ENCODE results near the gene DPP6. TPM values are rescaled to one million over a fixed set of nuclear protein-coding genes. Genes with fewer than 3 reads are reported as not detected.

Gene DPP6
- total RNA-seq, 2 donors from 2014 or later: not detected

- no peak overlapping the region for H3K27ac Mint-ChIP-seq
Observed at GRCh38 chr7:154587792-154588191, 535.6 kb downstream of the DPP6 start.

GRCh38 chr7:154591544-154591943 is 539.3 kb downstream of the DPP6 start:
- DNase-seq (no peak), ATAC-seq (replicated peaks in 1 of 2) (no peak)
- Mint-ChIP-seq H3K4me3 (no peak overlapping the region), H3K27me3 (ENCODE audit: low read depth) (no peaks in the 10 kb centered on the region), H3K36me3 (ENCODE audit: insufficient read depth in 2 of 2) (no peaks in the 10 kb centered on the region), H3K9me3 (peaks cover 0 to 3% of the 10 kb centered on the region in 2 donors), H3K4me1 (ENCODE audit: low read depth) (no peaks in the 10 kb centered on the region), H3K27ac (no peak overlapping the region)

More at GRCh38 chr7:154587792-154588191, 535.6 kb downstream of the DPP6 start:
- no peaks in the 10 kb centered on the region for H3K27me3 Mint-ChIP-seq (ENCODE audit: low read depth)
- H3K4me1 Mint-ChIP-seq (ENCODE audit: low read depth): no peaks in the 10 kb centered on the region
- no peak for ATAC-seq (replicated peaks in 1 of 2)
- H3K4me3 Mint-ChIP-seq: no peak overlapping the region
- peaks cover 0 to 2% of the 10 kb centered on the region in 2 donors for H3K9me3 Mint-ChIP-seq
- DNase-seq: no peak
- H3K36me3 Mint-ChIP-seq (ENCODE audit: insufficient read depth in 2 of 2): no peaks in the 10 kb centered on the region

- H3K27ac Mint-ChIP-seq: no peak overlapping the region
- ATAC-seq (replicated peaks in 1 of 2) (no peak), DNase-seq (no peak)
- H3K27me3 Mint-ChIP-seq (ENCODE audit: low read depth): no peaks in the 10 kb centered on the region
- peaks cover 0 to 2% of the 10 kb centered on the region in 2 donors for H3K9me3 Mint-ChIP-seq
- no peaks in the 10 kb centered on the region for H3K4me1 Mint-ChIP-seq (ENCODE audit: low read depth)
- H3K4me3 Mint-ChIP-seq: no peak overlapping the region
- H3K36me3 Mint-ChIP-seq (ENCODE audit: insufficient read depth in 2 of 2): no peaks in the 10 kb centered on the region
Observed at GRCh38 chr7:154592388-154592787, 540.2 kb downstream of the DPP6 start.

- Mint-ChIP-seq H3K27me3 (ENCODE audit: low read depth) (no peaks in the 10 kb centered on the region), H3K9me3 (peaks cover 0 to 2% of the 10 kb centered on the region in 2 donors), H3K4me1 (ENCODE audit: low read depth) (no peaks in the 10 kb centered on the region), H3K36me3 (ENCODE audit: insufficient read depth in 2 of 2) (no peaks in the 10 kb centered on the region), H3K4me3 (no peak overlapping the region), H3K27ac (no peak overlapping the region)
- ATAC-seq (replicated peaks in 1 of 2) (no peak), DNase-seq (no peak)
Observed at GRCh38 chr7:154598396-154598795, 546.2 kb downstream of the DPP6 start.

GRCh38 chr7:154598864-154599263 is 546.7 kb downstream of the DPP6 start:
- H3K27ac Mint-ChIP-seq: no peak overlapping the region
- H3K4me3 Mint-ChIP-seq: no peak overlapping the region
- H3K4me1 Mint-ChIP-seq (ENCODE audit: low read depth): no peaks in the 10 kb centered on the region
- ATAC-seq (replicated peaks in 1 of 2): no peak
- peaks cover 0 to 2% of the 10 kb centered on the region in 2 donors for H3K9me3 Mint-ChIP-seq
- H3K36me3 Mint-ChIP-seq (ENCODE audit: insufficient read depth in 2 of 2): no peaks in the 10 kb centered on the region
- H3K27me3 Mint-ChIP-seq (ENCODE audit: low read depth): no peaks in the 10 kb centered on the region
- DNase-seq: no peak

GRCh38 chr7:154610903-154611302 is 558.7 kb downstream of the DPP6 start:
- ATAC-seq (replicated peaks in 1 of 2) (no peak), DNase-seq (no peak)
- Mint-ChIP-seq H3K36me3 (ENCODE audit: insufficient read depth in 2 of 2) (no peaks in the 10 kb centered on the region), H3K4me1 (ENCODE audit: low read depth) (no peaks in the 10 kb centered on the region), H3K9me3 (peaks cover 0 to 2% of the 10 kb centered on the region in 2 donors), H3K4me3 (no peak overlapping the region), H3K27me3 (ENCODE audit: low read depth) (no peaks in the 10 kb centered on the region), H3K27ac (no peak overlapping the region)

- H3K9me3 Mint-ChIP-seq: peaks cover 0 to 3% of the 10 kb centered on the region in 2 donors
- H3K27ac Mint-ChIP-seq: no peak overlapping the region
- H3K36me3 Mint-ChIP-seq (ENCODE audit: insufficient read depth in 2 of 2): no peaks in the 10 kb centered on the region
- no peak for DNase-seq
- H3K4me1 Mint-ChIP-seq (ENCODE audit: low read depth): no peaks in the 10 kb centered on the region
- H3K27me3 Mint-ChIP-seq (ENCODE audit: low read depth): no peaks in the 10 kb centered on the region
- no peak for ATAC-seq (replicated peaks in 1 of 2)
- H3K4me3 Mint-ChIP-seq: no peak overlapping the region
Observed at GRCh38 chr7:154613811-154614210, 561.6 kb downstream of the DPP6 start.

GRCh38 chr7:154620141-154620755 is 568.0 kb downstream of the DPP6 start:
- DNase-seq (no peak), ATAC-seq (replicated peaks in 1 of 2) (no peak)
- Mint-ChIP-seq H3K4me1 (ENCODE audit: low read depth) (no peaks in the 10 kb centered on the region), H3K27me3 (ENCODE audit: low read depth) (no peaks in the 10 kb centered on the region), H3K4me3 (no peak overlapping the region), H3K36me3 (ENCODE audit: insufficient read depth in 2 of 2) (no peaks in the 10 kb centered on the region), H3K27ac (no peak overlapping the region), H3K9me3 (peaks cover 3 to 12% of the 10 kb centered on the region in 2 donors)

GRCh38 chr7:154623399-154623798 is 571.2 kb downstream of the DPP6 start:
- ATAC-seq (replicated peaks in 1 of 2) (no peak), DNase-seq (no peak)
- H3K4me3 Mint-ChIP-seq: no peak overlapping the region
- no peaks in the 10 kb centered on the region for H3K27me3 Mint-ChIP-seq (ENCODE audit: low read depth)
- no peaks in the 10 kb centered on the region for H3K4me1 Mint-ChIP-seq (ENCODE audit: low read depth)
- H3K27ac Mint-ChIP-seq: no peak overlapping the region
- H3K36me3 Mint-ChIP-seq (ENCODE audit: insufficient read depth in 2 of 2): no peaks in the 10 kb centered on the region
- peaks cover 3 to 10% of the 10 kb centered on the region in 2 donors for H3K9me3 Mint-ChIP-seq

- Mint-ChIP-seq H3K27me3 (ENCODE audit: low read depth) (no peaks in the 10 kb centered on the region), H3K4me1 (ENCODE audit: low read depth) (no peaks in the 10 kb centered on the region), H3K9me3 (peaks cover 1 to 5% of the 10 kb centered on the region in 2 donors), H3K36me3 (ENCODE audit: insufficient read depth in 2 of 2) (no peaks in the 10 kb centered on the region), H3K27ac (no peak overlapping the region), H3K4me3 (no peak overlapping the region)
- ATAC-seq (replicated peaks in 1 of 2) (no peak), DNase-seq (no peak)
Observed at GRCh38 chr7:154627646-154628290, 575.6 kb downstream of the DPP6 start.

GRCh38 chr7:154628556-154628955 is 576.4 kb downstream of the DPP6 start:
- no peak for ATAC-seq (replicated peaks in 1 of 2)
- no peak for DNase-seq
- Mint-ChIP-seq H3K36me3 (ENCODE audit: insufficient read depth in 2 of 2) (no peaks in the 10 kb centered on the region), H3K27ac (no peak overlapping the region), H3K27me3 (ENCODE audit: low read depth) (no peaks in the 10 kb centered on the region), H3K4me3 (no peak overlapping the region), H3K4me1 (ENCODE audit: low read depth) (no peaks in the 10 kb centered on the region), H3K9me3 (peaks cover 0 to 3% of the 10 kb centered on the region in 2 donors)

- peaks cover 4 to 6% of the 10 kb centered on the region in 2 donors for H3K9me3 Mint-ChIP-seq
- ATAC-seq (replicated peaks in 1 of 2): no peak
- no peaks in the 10 kb centered on the region for H3K27me3 Mint-ChIP-seq (ENCODE audit: low read depth)
Observed at GRCh38 chr7:154631162-154631561, 579.0 kb downstream of the DPP6 start.

GRCh38 chr7:154633641-154634040 is 581.4 kb downstream of the DPP6 start:
- H3K4me3 Mint-ChIP-seq: no peak overlapping the region
- H3K4me1 Mint-ChIP-seq (ENCODE audit: low read depth): no peaks in the 10 kb centered on the region
- no peak for ATAC-seq (replicated peaks in 1 of 2)
- no peaks in the 10 kb centered on the region for H3K36me3 Mint-ChIP-seq (ENCODE audit: insufficient read depth in 2 of 2)
- H3K9me3 Mint-ChIP-seq: peaks cover 5 to 6% of the 10 kb centered on the region in 2 donors
- no peak overlapping the region for H3K27ac Mint-ChIP-seq
- no peak for DNase-seq
- no peaks in the 10 kb centered on the region for H3K27me3 Mint-ChIP-seq (ENCODE audit: low read depth)

More at GRCh38 chr7:154631162-154631561, 579.0 kb downstream of the DPP6 start:
- DNase-seq: no peak
- H3K4me3 Mint-ChIP-seq: no peak overlapping the region
- H3K4me1 Mint-ChIP-seq (ENCODE audit: low read depth): no peaks in the 10 kb centered on the region
- H3K27ac Mint-ChIP-seq: no peak overlapping the region
- no peaks in the 10 kb centered on the region for H3K36me3 Mint-ChIP-seq (ENCODE audit: insufficient read depth in 2 of 2)

- H3K27me3 Mint-ChIP-seq (ENCODE audit: low read depth): no peaks in the 10 kb centered on the region
- DNase-seq (no peak), ATAC-seq (replicated peaks in 1 of 2) (no peak)
- H3K4me1 Mint-ChIP-seq (ENCODE audit: low read depth): no peaks in the 10 kb centered on the region
- H3K4me3 Mint-ChIP-seq: no peak overlapping the region
- no peak overlapping the region for H3K27ac Mint-ChIP-seq
- H3K9me3 Mint-ChIP-seq: peaks cover 6% of the 10 kb centered on the region in 2 donors
- peaks cover 0 to 2% of the 10 kb centered on the region in 2 donors for H3K36me3 Mint-ChIP-seq (ENCODE audit: insufficient read depth in 2 of 2)
Observed at GRCh38 chr7:154638286-154638685, 586.1 kb downstream of the DPP6 start.
